ENCODE results near the gene C19orf18.
"Not testable (repeated sequence)": the region's sequence is repeated elsewhere in the genome, so short reads cannot be mapped to it uniquely, and the experiment has no call there.

C19orf18 gene

GRCh38 chr19:57974434-57974833, at the start of gene C19orf18:
C19orf18 (minus strand) TSS chr19:57974534; CDS start chr19:57974432, 102 bp downstream.
- FAIRE-seq: no peak

- FAIRE-seq: no peak
Measured at GRCh38 chr19:58022283-58022660, 47.9 kb upstream of the C19orf18 start.

- no peak for FAIRE-seq
Measured at GRCh38 chr19:58021541-58022282, 47.4 kb upstream of the C19orf18 start.

- FAIRE-seq: no peak
Measured at GRCh38 chr19:58020129-58020528, 45.8 kb upstream of the C19orf18 start.

- FAIRE-seq: no peak
Measured at GRCh38 chr19:58014141-58014540, 39.8 kb upstream of the C19orf18 start.

- no peak for FAIRE-seq
Measured at GRCh38 chr19:58010507-58010906, 36.2 kb upstream of the C19orf18 start.

GRCh38 chr19:58009666-58010301, 35.5 kb upstream of the C19orf18 start:
- FAIRE-seq: no peak

- no peak for FAIRE-seq
Measured at GRCh38 chr19:58009301-58009665, 34.9 kb upstream of the C19orf18 start.

- not testable (repeated sequence) for FAIRE-seq
Measured at GRCh38 chr19:58008877-58009276, 34.5 kb upstream of the C19orf18 start.

- no peak for FAIRE-seq
Measured at GRCh38 chr19:58007285-58007684, 33.0 kb upstream of the C19orf18 start.

GRCh38 chr19:58003174-58003828, 29.0 kb upstream of the C19orf18 start:
- no peak for FAIRE-seq

GRCh38 chr19:58002384-58003173, 28.2 kb upstream of the C19orf18 start, which contains the start of gene ZNF606:
ZNF606 (minus strand) TSS chr19:58002820; CDS start chr19:58001319, 1,501 bp downstream.
- FAIRE-seq: no peak

GRCh38 chr19:58001895-58002369, 27.6 kb upstream of the C19orf18 start:
- FAIRE-seq: no peak

- FAIRE-seq: no peak
Measured at GRCh38 chr19:58000677-58001076, 26.3 kb upstream of the C19orf18 start.

- no peak for FAIRE-seq
Measured at GRCh38 chr19:57992841-57993240, 18.5 kb upstream of the C19orf18 start.

GRCh38 chr19:57978586-57979289, 4.4 kb upstream of the C19orf18 start:
- no peak for FAIRE-seq

- no peak for FAIRE-seq
Measured at GRCh38 chr19:57964761-57965160, 9.6 kb downstream of the C19orf18 start.

GRCh38 chr19:57961785-57962184, 12.5 kb downstream of the C19orf18 start:
- FAIRE-seq: no peak

GRCh38 chr19:57954996-57955395, 19.3 kb downstream of the C19orf18 start:
- no peak for FAIRE-seq

GRCh38 chr19:57949702-57950101, 24.6 kb downstream of the C19orf18 start:
- FAIRE-seq: no peak

GRCh38 chr19:57949296-57949695, 25.0 kb downstream of the C19orf18 start:
- FAIRE-seq: no peak

Measured in colon (tissue), 2 donors.